HL-60 (cell line): ENCODE data around the gene HBG1.

Experiments used
- DNase-seq, 2 experiments: peaks; one replicate each; pipeline ENCODE4 v3.0.0-alpha.2; 2010 to 2020; ENCODE audit warnings: low read depth in 1 of 2, low spot score in 1 of 2
- H3K27ac ChIP-seq: fragments of 250-450 bp; sonication (Bioruptor Pico); replicated peaks from 2 replicates; pipeline ENCODE4 v1.5.1; 2020; ENCODE audit warnings: mild to moderate bottlenecking, moderate library complexity
- H3K27me3 ChIP-seq: fragments of 250-450 bp; sonication (Bioruptor Pico); 2 replicates; pipeline ENCODE4 v1.5.1; 2021; ENCODE audit warnings: mild to moderate bottlenecking, moderate library complexity; ENCODE audit not compliant: insufficient read depth, poor library complexity, severe bottlenecking
- H3K4me3 ChIP-seq: replicated peaks from 2 replicates; pipeline ENCODE4 v1.5.1; 2011; ENCODE audit warnings: mild to moderate bottlenecking, control low read depth, low read length; ENCODE audit not compliant: insufficient read depth
- CTCF ChIP-seq: IDR thresholded peaks from one replicate; pipeline ENCODE4 v1.5.1; 2011; ENCODE audit warnings: low read length, control low read depth, inconsistent platforms; ENCODE audit not compliant: insufficient read depth
- GABPA ChIP-seq: IDR thresholded peaks from 2 replicates; pipeline ENCODE4 v1.6.1; 2012; ENCODE audit warnings: low read depth
- POLR2AphosphoS5 ChIP-seq: IDR thresholded peaks from 2 replicates; pipeline ENCODE4 v1.6.1; 2012; ENCODE audit warnings: low read depth
- REST ChIP-seq: IDR thresholded peaks from 2 replicates; pipeline ENCODE4 v1.6.1; 2012; ENCODE audit warnings: low read depth; ENCODE audit not compliant: insufficient replicate concordance
- SPI1 ChIP-seq: IDR thresholded peaks from 2 replicates; pipeline ENCODE4 v1.6.1; 2012; ENCODE audit warnings: low read depth, mild to moderate bottlenecking, borderline replicate concordance

Gene HBG1

GRCh38 chr11:5282628-5283027, 33.0 kb upstream of the HBG1 start:
- TF ChIP-seq POLR2AphosphoS5 (no peak), CTCF (no peak), GABPA (no peak), SPI1 (no peak), REST (no peak)
- Histone ChIP-seq H3K4me3 (no peak overlapping the region), H3K27me3 (no peaks in the 10 kb centered on the region)

GRCh38 chr11:5281596-5281995, 31.9 kb upstream of the HBG1 start:
- TF ChIP-seq SPI1 (no peak), CTCF (no peak), POLR2AphosphoS5 (no peak), GABPA (no peak), REST (no peak)
- Histone ChIP-seq H3K4me3 (no peak overlapping the region), H3K27ac (no peak overlapping the region), H3K27me3 (no peaks in the 10 kb centered on the region)
- DNase-seq: no peak

More at GRCh38 chr11:5282628-5283027, 33.0 kb upstream of the HBG1 start:
- DNase-seq: no peak
- no peak overlapping the region for H3K27ac ChIP-seq

GRCh38 chr11:5280582-5281102, 31.0 kb upstream of the HBG1 start:
- peak; percentile 66 to 78 for DNase-seq
- no peak for TF ChIP-seq POLR2AphosphoS5
- no peak for TF ChIP-seq SPI1
- TF ChIP-seq CTCF: no peak
- no peak for TF ChIP-seq REST
- no peak for TF ChIP-seq GABPA
- Histone ChIP-seq H3K27me3 (no peaks in the 10 kb centered on the region), H3K4me3 (no peak overlapping the region), H3K27ac (no peak overlapping the region)
